ENCODE measurements around the gene KLHL20. TPM values are rescaled to one million over a fixed set of nuclear protein-coding genes. Genes with fewer than 3 reads are reported as not detected.
"Not testable (repeated sequence)": the region's sequence is repeated elsewhere in the genome, so short reads cannot be mapped to it uniquely, and the experiment has no call there.

KLHL20 gene
- polyA plus RNA-seq (2013, experiment 1 of 2): 15.9 TPM
- polyA plus RNA-seq (2013, experiment 2 of 2): 15.2 TPM

GRCh38 chr1:173714759-173715537 is at the start of gene KLHL20:
Gene KLHL20 (plus strand): TSS chr1:173714981. CDS start chr1:173716044, 1,063 bp downstream.
- Histone ChIP-seq H3K4me3 (ENCODE audit: insufficient read depth in 1 of 2, low read depth in 1 of 2, low read length in 2 of 2) (peak within 1 kb of the TSS; percentile 78 to 82), H3K36me3 (ENCODE audit: control insufficient read depth in 1 of 2, insufficient read depth in 2 of 2, low read depth in 1 of 2, low read length in 2 of 2) (peaks cover 3 to 14% of the 10 kb centered on the region in 2 experiments), H3K9ac (ENCODE audit: low read length) (peak within 1 kb of the TSS; percentile 89), H3K18ac (ENCODE audit: low read depth in 1 of 2, low read length in 2 of 2) (peak within 1 kb of the TSS; percentile 58 to 79), H2BK120ac (ENCODE audit: low read depth, low read length) (no peak within 1 kb of the TSS), H2BK5ac (ENCODE audit: low read depth, low read length, poor library complexity, severe bottlenecking) (peak within 1 kb of the TSS; percentile 3), H4K8ac (ENCODE audit: low read length) (peak within 1 kb of the TSS; percentile 98), H3K27me3 (ENCODE audit: control insufficient read depth in 1 of 2, insufficient read depth in 1 of 2, low read length in 2 of 2) (peaks cover 0 to 13% of the 10 kb centered on the region in 2 experiments), H3K23ac (ENCODE audit: low read length in 2 of 2) (no peak within 1 kb of the TSS), H2BK15ac (ENCODE audit: low read depth, poor library complexity, severe bottlenecking) (peak within 1 kb of the TSS; percentile 99), H2BK12ac (ENCODE audit: low read length in 2 of 2) (no peak within 1 kb of the TSS), H3K27ac (ENCODE audit: low read length, poor library complexity, severe bottlenecking) (peak within 1 kb of the TSS; percentile 84), H2AK5ac (ENCODE audit: low read length, severe bottlenecking) (peak within 1 kb of the TSS; percentile 6), H3K4me1 (ENCODE audit: control insufficient read depth, insufficient read depth, low read depth, low read length) (peaks cover 1% of the 10 kb centered on the region), H3K4me2 (ENCODE audit: low read length, poor library complexity, severe bottlenecking) (peak within 1 kb of the TSS; percentile 73), H3K14ac (ENCODE audit: low read length in 2 of 2) (peak within 1 kb of the TSS in 1 of 2 experiments; percentile 66), H3K9me3 (ENCODE audit: control insufficient read depth, low read length) (no peaks in the 10 kb centered on the region), H3K4ac (ENCODE audit: low read depth in 1 of 2, low read length in 2 of 2) (peak within 1 kb of the TSS; percentile 67 to 68), H2AFZ (ENCODE audit: low read depth, low read length) (peak within 1 kb of the TSS; percentile 96), H4K91ac (ENCODE audit: low read length) (peak within 1 kb of the TSS; percentile 43), H3K79me1 (replicated peaks; ENCODE audit: low read length, poor library complexity, severe bottlenecking) (peaks cover 6% of the 10 kb centered on the region)
- WGBS: under 1% methylated on average over 42 of the region's 43 CpGs
- peak; percentile 95 for DNase-seq

- H4K91ac ChIP-seq (ENCODE audit: low read length): no peak overlapping the region
- no peak for DNase-seq
- no peak overlapping the region for H4K8ac ChIP-seq (ENCODE audit: low read length)
- H2BK15ac ChIP-seq (ENCODE audit: low read depth, poor library complexity, severe bottlenecking): no peak overlapping the region
- H2AK5ac ChIP-seq (ENCODE audit: low read length, severe bottlenecking): no peak overlapping the region
- no peak overlapping the region for H3K9ac ChIP-seq (ENCODE audit: low read length)
- H3K27ac ChIP-seq (ENCODE audit: low read length, poor library complexity, severe bottlenecking): no peak overlapping the region
- no peak overlapping the region for H2BK5ac ChIP-seq (ENCODE audit: low read depth, low read length, poor library complexity, severe bottlenecking)
- H3K9me3 ChIP-seq (ENCODE audit: control insufficient read depth, low read length): no peaks in the 10 kb centered on the region
- no peak overlapping the region for H3K18ac ChIP-seq (ENCODE audit: low read depth in 1 of 2, low read length in 2 of 2)
- no peak overlapping the region for H2BK120ac ChIP-seq (ENCODE audit: low read depth, low read length)
- WGBS: 100% methylated on average over 1 of the region's 3 CpGs
- peaks cover 0 to 17% of the 10 kb centered on the region in 2 experiments for H3K27me3 ChIP-seq (ENCODE audit: control insufficient read depth in 1 of 2, insufficient read depth in 1 of 2, low read length in 2 of 2)
- H3K79me1 ChIP-seq (replicated peaks; ENCODE audit: low read length, poor library complexity, severe bottlenecking): no peaks in the 10 kb centered on the region
- no peak overlapping the region for H3K4ac ChIP-seq (ENCODE audit: low read depth in 1 of 2, low read length in 2 of 2)
- H3K4me3 ChIP-seq (ENCODE audit: insufficient read depth in 1 of 2, low read depth in 1 of 2, low read length in 2 of 2): no peak overlapping the region
- no peak overlapping the region for H3K23ac ChIP-seq (ENCODE audit: low read length in 2 of 2)
- H2AFZ ChIP-seq (ENCODE audit: low read depth, low read length): no peak overlapping the region
- H3K4me2 ChIP-seq (ENCODE audit: low read length, poor library complexity, severe bottlenecking): no peak overlapping the region
- H2BK12ac ChIP-seq (ENCODE audit: low read length in 2 of 2): no peak overlapping the region
- peaks cover 4% of the 10 kb centered on the region for H3K4me1 ChIP-seq (ENCODE audit: control insufficient read depth, insufficient read depth, low read depth, low read length)
- no peaks in the 10 kb centered on the region for H3K36me3 ChIP-seq (ENCODE audit: control insufficient read depth in 1 of 2, insufficient read depth in 2 of 2, low read depth in 1 of 2, low read length in 2 of 2)
- H3K14ac ChIP-seq (ENCODE audit: low read length in 2 of 2): no peak overlapping the region
These were observed 48.1 kb upstream of the KLHL20 start for GRCh38 chr1:173666646-173667045.

GRCh38 chr1:173669491-173669941 is 45.3 kb upstream of the KLHL20 start, which contains the start of gene ANKRD45:
Gene ANKRD45 (minus strand): TSS chr1:173669851. CDS start chr1:173659418, 10,433 bp downstream.
- no peak within 1 kb of the TSS for H3K23ac ChIP-seq (ENCODE audit: low read length in 2 of 2)
- H2AFZ ChIP-seq (ENCODE audit: low read depth, low read length): peak within 1 kb of the TSS; percentile 60
- peaks cover 0 to 17% of the 10 kb centered on the region in 2 experiments for H3K27me3 ChIP-seq (ENCODE audit: control insufficient read depth in 1 of 2, insufficient read depth in 1 of 2, low read length in 2 of 2)
- no peak within 1 kb of the TSS for H3K14ac ChIP-seq (ENCODE audit: low read length in 2 of 2)
- no peak within 1 kb of the TSS for H4K91ac ChIP-seq (ENCODE audit: low read length)
- no peak within 1 kb of the TSS for H2BK5ac ChIP-seq (ENCODE audit: low read depth, low read length, poor library complexity, severe bottlenecking)
- H3K4me2 ChIP-seq (ENCODE audit: low read length, poor library complexity, severe bottlenecking): peak within 1 kb of the TSS; percentile 91
- H3K27ac ChIP-seq (ENCODE audit: low read length, poor library complexity, severe bottlenecking): no peak within 1 kb of the TSS
- no peak within 1 kb of the TSS for H4K8ac ChIP-seq (ENCODE audit: low read length)
- WGBS: 8% methylated on average over 33 of the region's 33 CpGs
- H2BK15ac ChIP-seq (ENCODE audit: low read depth, poor library complexity, severe bottlenecking): no peak within 1 kb of the TSS
- H3K79me1 ChIP-seq (replicated peaks; ENCODE audit: low read length, poor library complexity, severe bottlenecking): no peaks in the 10 kb centered on the region
- H2AK5ac ChIP-seq (ENCODE audit: low read length, severe bottlenecking): no peak within 1 kb of the TSS
- no peak within 1 kb of the TSS for H3K18ac ChIP-seq (ENCODE audit: low read depth in 1 of 2, low read length in 2 of 2)
- H2BK120ac ChIP-seq (ENCODE audit: low read depth, low read length): no peak within 1 kb of the TSS
- H3K9ac ChIP-seq (ENCODE audit: low read length): peak within 1 kb of the TSS; percentile 87
- DNase-seq: peak; percentile 35
- H3K4me3 ChIP-seq (ENCODE audit: insufficient read depth in 1 of 2, low read depth in 1 of 2, low read length in 2 of 2): peak within 1 kb of the TSS; percentile 69 to 79
- no peaks in the 10 kb centered on the region for H3K9me3 ChIP-seq (ENCODE audit: control insufficient read depth, low read length)
- no peak within 1 kb of the TSS for H2BK12ac ChIP-seq (ENCODE audit: low read length in 2 of 2)
- H3K4me1 ChIP-seq (ENCODE audit: control insufficient read depth, insufficient read depth, low read depth, low read length): peaks cover 4% of the 10 kb centered on the region
- H3K4ac ChIP-seq (ENCODE audit: low read depth in 1 of 2, low read length in 2 of 2): no peak within 1 kb of the TSS
- H3K36me3 ChIP-seq (ENCODE audit: control insufficient read depth in 1 of 2, insufficient read depth in 2 of 2, low read depth in 1 of 2, low read length in 2 of 2): no peaks in the 10 kb centered on the region

GRCh38 chr1:173674496-173674895 is 40.3 kb upstream of the KLHL20 start:
- H3K4me1 ChIP-seq (ENCODE audit: control insufficient read depth, insufficient read depth, low read depth, low read length); H3K9me3 ChIP-seq (ENCODE audit: control insufficient read depth, low read length); H2BK15ac ChIP-seq (ENCODE audit: low read depth, poor library complexity, severe bottlenecking); DNase-seq; H3K14ac ChIP-seq (ENCODE audit: low read length in 2 of 2); H2BK12ac ChIP-seq (ENCODE audit: low read length in 2 of 2); H3K23ac ChIP-seq (ENCODE audit: low read length in 2 of 2); H3K4me3 ChIP-seq (ENCODE audit: insufficient read depth in 1 of 2, low read depth in 1 of 2, low read length in 2 of 2); H2AK5ac ChIP-seq (ENCODE audit: low read length, severe bottlenecking); H4K8ac ChIP-seq (ENCODE audit: low read length); H3K4me2 ChIP-seq (ENCODE audit: low read length, poor library complexity, severe bottlenecking); H2BK120ac ChIP-seq (ENCODE audit: low read depth, low read length); H2BK5ac ChIP-seq (ENCODE audit: low read depth, low read length, poor library complexity, severe bottlenecking); H3K79me1 ChIP-seq (replicated peaks; ENCODE audit: low read length, poor library complexity, severe bottlenecking); H4K91ac ChIP-seq (ENCODE audit: low read length); H2AFZ ChIP-seq (ENCODE audit: low read depth, low read length); H3K36me3 ChIP-seq (ENCODE audit: control insufficient read depth in 1 of 2, insufficient read depth in 2 of 2, low read depth in 1 of 2, low read length in 2 of 2); H3K27ac ChIP-seq (ENCODE audit: low read length, poor library complexity, severe bottlenecking); H3K27me3 ChIP-seq (ENCODE audit: control insufficient read depth in 1 of 2, insufficient read depth in 1 of 2, low read length in 2 of 2); H3K9ac ChIP-seq (ENCODE audit: low read length); H3K18ac ChIP-seq (ENCODE audit: low read depth in 1 of 2, low read length in 2 of 2); H3K4ac ChIP-seq (ENCODE audit: low read depth in 1 of 2, low read length in 2 of 2): not testable (repeated sequence)
- WGBS: 76% methylated on average over 2 of the region's 2 CpGs

Data from mesenchymal stem cell (in vitro differentiated cells and primary cell).